C1 segment of cervical spinal cord (tissue), 14 donors: ENCODE results near the gene FAM90A1.
"Not testable (repeated sequence)": the region's sequence is repeated elsewhere in the genome, so short reads cannot be mapped to it uniquely, and the experiment has no call there.

ENCODE experiments used
- DNase-seq, 14 donors: peaks; one replicate each; lab custom pipeline; 2025; lab: John Stamatoyannopoulos, UW

The FAM90A1 gene

GRCh38 chr12:8172911-8173310 is 54.5 kb downstream of the FAM90A1 start:
- DNase-seq, result not testable (repeated sequence)
